ENCODE measurements around the gene KCNC1.

- TF ChIP-seq CTCF (IDR thresholded peaks at IDR 0.05), result no peak
- no peak for TF ChIP-seq EP300 (IDR thresholded peaks at IDR 0.05)
- no peak for TF ChIP-seq POLR2A (IDR thresholded peaks at IDR 0.05)
Measured at GRCh38 chr11:17718015-17718414, 16.6 kb upstream of the KCNC1 start.

All from sigmoid colon (tissue), 4 donors.